ENCODE measurements around the gene HSD17B14. TPM values are rescaled to one million over a fixed set of nuclear protein-coding genes. Genes with fewer than 3 reads are reported as not detected.

HSD17B14 gene
- total RNA-seq, 1 experiment from 2014 or later: 11.2 TPM

- Mint-ChIP-seq H3K27me3 (ENCODE audit: low read depth) (no peaks in the 10 kb centered on the region), H3K36me3 (ENCODE audit: insufficient read depth in 1 of 3, low read depth in 3 of 3) (peaks cover 11 to 29% (median 15%) of the 10 kb centered on the region in 3 experiments), H3K9me3 (peaks cover 0 to 2% of the 10 kb centered on the region in 2 experiments; a peak in 1 of 5 replicates), H3K4me1 (peaks cover 15% of the 10 kb centered on the region in 2 experiments), H3K27ac (peak overlapping the region in 1 of 3 experiments; percentile 52; a peak in 3 of 7 replicates), H3K4me3 (peak overlapping the region in 1 of 2 experiments; percentile 30; a peak in 3 of 5 replicates)
- TF ChIP-seq CTCF (conservative IDR thresholded peaks at IDR 0.05): no peak
- Histone ChIP-seq H3K23ac (ENCODE audit: insufficient read length, low read depth, low read length) (no peak overlapping the region), H3K27ac (ENCODE audit: insufficient read length, low read depth, low read length) (no peak overlapping the region), H3K9me3 (ENCODE audit: control insufficient read depth, low read depth, low read length) (no peaks in the 10 kb centered on the region), H3K79me1 (ENCODE audit: insufficient read depth, low read depth, low read length, poor library complexity, severe bottlenecking) (no peaks in the 10 kb centered on the region), H2BK20ac (ENCODE audit: low read depth, low read length, poor library complexity, severe bottlenecking) (no peak overlapping the region), H3K18ac (ENCODE audit: insufficient read length, low read depth, low read length) (no peak overlapping the region), H2BK12ac (ENCODE audit: insufficient read length, low read depth, low read length) (no peak overlapping the region), H3K4me1 (ENCODE audit: insufficient read depth, low read length) (peaks cover 2% of the 10 kb centered on the region; the same call in 1 of the 2 replicates), H3K79me2 (ENCODE audit: insufficient read depth, low read length) (no peaks in the 10 kb centered on the region), H3K4ac (ENCODE audit: low read depth, low read length) (no peak overlapping the region), H3T11ph (ENCODE audit: low read length) (no peak overlapping the region), H4K91ac (ENCODE audit: insufficient read length, low read depth, low read length) (no peak overlapping the region), H2BK120ac (ENCODE audit: low read depth, low read length, poor library complexity, severe bottlenecking) (no peak overlapping the region), H2AK5ac (ENCODE audit: insufficient read length, low read length) (no peak overlapping the region), H4K5ac (ENCODE audit: insufficient read length, low read depth, low read length) (no peak overlapping the region), H3K27me3 (ENCODE audit: insufficient read depth, low read length) (no peaks in the 10 kb centered on the region), H3K23me2 (ENCODE audit: insufficient read length, low read depth, low read length, poor library complexity, severe bottlenecking) (peaks cover 8% of the 10 kb centered on the region), H4K8ac (replicated peaks; ENCODE audit: insufficient read length, low read depth, low read length) (no peak overlapping the region), H4K20me1 (ENCODE audit: control insufficient read depth, insufficient read depth, insufficient read length) (no peaks in the 10 kb centered on the region), H3K14ac (ENCODE audit: insufficient read depth, low read length) (no peak overlapping the region), H3K9ac (ENCODE audit: extremely low read depth, insufficient read length, low read length) (no peak overlapping the region), H3K56ac (ENCODE audit: insufficient read length, low read depth, low read length) (no peak overlapping the region), H2AFZ (ENCODE audit: low read length) (no peak overlapping the region), H2BK5ac (ENCODE audit: insufficient read length, low read length) (no peak overlapping the region), H3K4me2 (ENCODE audit: insufficient read depth, insufficient read length, low read length) (no peak overlapping the region), H2BK15ac (ENCODE audit: low read depth, low read length) (no peak overlapping the region)
- WGBS (ENCODE audit: extremely low coverage, insufficient read length, low lambda C conversion rate): no CpG with 5 or more reads among the region's 5 CpGs
- peak; percentile 58 for DNase-seq
These were observed 2.3 kb downstream of the HSD17B14 start for GRCh38 chr19:48833977-48834376.

All from H9 (cell line).